A673 (cell line): ENCODE data around the gene GAPVD1.
"Not testable (repeated sequence)": the region's sequence is repeated elsewhere in the genome, so short reads cannot be mapped to it uniquely, and the experiment has no call there.

Experiments
- CTCF ChIP-seq: fragments of 300-800, 200-600 bp; sonication (generic); conservative IDR thresholded peaks from 2 replicates; pipeline ENCODE4 v1.5.1; 2017; ENCODE audit warnings: low read depth, mild to moderate bottlenecking, antibody characterized with exemption, low read length, moderate library complexity, mixed read lengths
- EZH2 ChIP-seq: fragments of 200-600 bp; sonication (generic); IDR thresholded peaks from 2 replicates; pipeline ENCODE4 v1.6.1; 2017; ENCODE audit warnings: borderline replicate concordance, low read depth, mild to moderate bottlenecking, mixed read lengths, antibody characterized with exemption, low read length; ENCODE audit not compliant: poor library complexity, severe bottlenecking

GRCh38 chr9:125286935-125287433 lies 25.4 kb downstream of the GAPVD1 start:
- TF ChIP-seq CTCF, EZH2: not testable (repeated sequence)
